ENCODE measurements around the gene LUC7L.

The LUC7L gene

GRCh38 chr16:275786-276232, 46.6 kb upstream of the LUC7L start, which contains the start of gene RGS11:
Gene RGS11 (minus strand): TSS chr16:275944. CDS start chr16:275911, 33 bp downstream.
- Histone ChIP-seq H3K4me3 (ENCODE audit: low read depth in 1 of 2, low read length in 2 of 2) (no peak within 1 kb of the TSS), H3K27me3 (ENCODE audit: insufficient read depth, low read length, poor library complexity) (no peaks in the 10 kb centered on the region), H3K4me1 (ENCODE audit: insufficient read depth, low read length) (peaks cover 3% of the 10 kb centered on the region; the same call in 1 of the 2 replicates), H3K27ac (ENCODE audit: low read length) (no peak within 1 kb of the TSS), H3K79me2 (ENCODE audit: insufficient read depth, low read length) (no peaks in the 10 kb centered on the region), H3K4me2 (ENCODE audit: insufficient read depth, low read length) (no peak within 1 kb of the TSS), H3K9ac (ENCODE audit: low read depth, low read length) (no peak within 1 kb of the TSS), H4K20me1 (ENCODE audit: insufficient read depth, low read length) (peaks cover 4% of the 10 kb centered on the region; the same call in 1 of the 2 replicates), H2AFZ (ENCODE audit: low read depth, low read length) (no peak within 1 kb of the TSS), H3K36me3 (ENCODE audit: insufficient read depth, low read length) (no peaks in the 10 kb centered on the region), H3K9me3 (ENCODE audit: insufficient read depth, low read length, severe bottlenecking) (no peaks in the 10 kb centered on the region)
- DNase-seq (no peak), ATAC-seq (ENCODE audit: insufficient read depth, low read depth) (no peak)
- TF ChIP-seq, protein P1, sequence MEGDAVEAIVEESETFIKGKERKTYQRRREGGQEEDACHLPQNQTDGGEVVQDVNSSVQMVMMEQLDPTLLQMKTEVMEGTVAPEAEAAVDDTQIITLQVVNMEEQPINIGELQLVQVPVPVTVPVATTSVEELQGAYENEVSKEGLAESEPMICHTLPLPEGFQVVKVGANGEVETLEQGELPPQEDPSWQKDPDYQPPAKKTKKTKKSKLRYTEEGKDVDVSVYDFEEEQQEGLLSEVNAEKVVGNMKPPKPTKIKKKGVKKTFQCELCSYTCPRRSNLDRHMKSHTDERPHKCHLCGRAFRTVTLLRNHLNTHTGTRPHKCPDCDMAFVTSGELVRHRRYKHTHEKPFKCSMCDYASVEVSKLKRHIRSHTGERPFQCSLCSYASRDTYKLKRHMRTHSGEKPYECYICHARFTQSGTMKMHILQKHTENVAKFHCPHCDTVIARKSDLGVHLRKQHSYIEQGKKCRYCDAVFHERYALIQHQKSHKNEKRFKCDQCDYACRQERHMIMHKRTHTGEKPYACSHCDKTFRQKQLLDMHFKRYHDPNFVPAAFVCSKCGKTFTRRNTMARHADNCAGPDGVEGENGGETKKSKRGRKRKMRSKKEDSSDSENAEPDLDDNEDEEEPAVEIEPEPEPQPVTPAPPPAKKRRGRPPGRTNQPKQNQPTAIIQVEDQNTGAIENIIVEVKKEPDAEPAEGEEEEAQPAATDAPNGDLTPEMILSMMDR (IDR thresholded peaks at IDR 0.05; ENCODE audit: borderline replicate concordance, extremely low read depth, low read length, poor library complexity, severe bottlenecking) = no peak
- TF ChIP-seq EZH2 (IDR thresholded peaks at IDR 0.05; ENCODE audit: borderline replicate concordance, low read depth, low read length, severe bottlenecking) = no peak

GRCh38 chr16:275041-275641, 45.9 kb upstream of the LUC7L start:
- no peak overlapping the region for H3K4me2 ChIP-seq (ENCODE audit: insufficient read depth, low read length)
- no peak overlapping the region for H2AFZ ChIP-seq (ENCODE audit: low read depth, low read length)
- peaks cover 3% of the 10 kb centered on the region; the same call in 1 of the 2 replicates for H3K4me1 ChIP-seq (ENCODE audit: insufficient read depth, low read length)
- H3K79me2 ChIP-seq (ENCODE audit: insufficient read depth, low read length) = no peaks in the 10 kb centered on the region
- no peak overlapping the region for H3K9ac ChIP-seq (ENCODE audit: low read depth, low read length)
- no peaks in the 10 kb centered on the region for H3K9me3 ChIP-seq (ENCODE audit: insufficient read depth, low read length, severe bottlenecking)
- DNase-seq (no peak), ATAC-seq (ENCODE audit: insufficient read depth, low read depth) (no peak)
- H4K20me1 ChIP-seq (ENCODE audit: insufficient read depth, low read length) = peaks cover 4% of the 10 kb centered on the region; the same call in 1 of the 2 replicates
- no peaks in the 10 kb centered on the region for H3K36me3 ChIP-seq (ENCODE audit: insufficient read depth, low read length)
- H3K27me3 ChIP-seq (ENCODE audit: insufficient read depth, low read length, poor library complexity) = no peaks in the 10 kb centered on the region
- no peak overlapping the region for H3K27ac ChIP-seq (ENCODE audit: low read length)
- no peak overlapping the region for H3K4me3 ChIP-seq (ENCODE audit: low read depth in 1 of 2, low read length in 2 of 2)
- TF ChIP-seq EZH2 (IDR thresholded peaks at IDR 0.05; ENCODE audit: borderline replicate concordance, low read depth, low read length, severe bottlenecking) = no peak
- TF ChIP-seq, protein P1 (IDR thresholded peaks at IDR 0.05; ENCODE audit: borderline replicate concordance, extremely low read depth, low read length, poor library complexity, severe bottlenecking) = no peak

- Histone ChIP-seq H3K9ac (ENCODE audit: low read depth, low read length) (no peak overlapping the region), H3K4me2 (ENCODE audit: insufficient read depth, low read length) (no peak overlapping the region), H3K27ac (ENCODE audit: low read length) (no peak overlapping the region), H3K79me2 (ENCODE audit: insufficient read depth, low read length) (no peaks in the 10 kb centered on the region), H3K9me3 (ENCODE audit: insufficient read depth, low read length, severe bottlenecking) (no peaks in the 10 kb centered on the region), H3K4me1 (ENCODE audit: insufficient read depth, low read length) (no peaks in the 10 kb centered on the region; the same call in 1 of the 2 replicates), H2AFZ (ENCODE audit: low read depth, low read length) (no peak overlapping the region), H4K20me1 (ENCODE audit: insufficient read depth, low read length) (peaks cover 4% of the 10 kb centered on the region; the same call in 1 of the 2 replicates), H3K27me3 (ENCODE audit: insufficient read depth, low read length, poor library complexity) (no peaks in the 10 kb centered on the region), H3K36me3 (ENCODE audit: insufficient read depth, low read length) (no peaks in the 10 kb centered on the region), H3K4me3 (ENCODE audit: low read depth in 1 of 2, low read length in 2 of 2) (no peak overlapping the region)
- ATAC-seq (ENCODE audit: insufficient read depth, low read depth) = no peak
- TF ChIP-seq EZH2 (IDR thresholded peaks at IDR 0.05; ENCODE audit: borderline replicate concordance, low read depth, low read length, severe bottlenecking) = no peak
- TF ChIP-seq, protein P1 (IDR thresholded peaks at IDR 0.05; ENCODE audit: borderline replicate concordance, extremely low read depth, low read length, poor library complexity, severe bottlenecking) = no peak
- no peak for DNase-seq
Measured at GRCh38 chr16:273547-274421, 44.5 kb upstream of the LUC7L start.

All from DND-41 (cell line).